A673 (cell line): ENCODE data around the gene KAZN. TPM values are rescaled to one million over a fixed set of nuclear protein-coding genes. Genes with fewer than 3 reads are reported as not detected.
A peak's percentile ranks its signal among the peaks of the same experiment; 100 is the strongest.

ENCODE experiments used
- BruUV-seq: library from RNA; stranded (reverse); fragments of 400-500 nt; replicated peaks from 2 replicates; lab custom pipeline; 2021; lab: Mats Ljungman, UMichigan
- CTCF ChIA-PET: fragments of 300-600 bp; sonication (Branson Sonifier 250); formaldehyde crosslinking; loops from one replicate; lab custom pipeline; 2022; ENCODE audit warnings: antibody characterized with exemption; lab: Charles Lee
- POLR2A ChIA-PET: fragments of 300-600 bp; sonication (Branson Sonifier 250); formaldehyde crosslinking; loops from one replicate; lab custom pipeline; 2022; ENCODE audit warnings: antibody characterized with exemption; ENCODE audit not compliant: low non-redundant PET; lab: Charles Lee
- DNase-seq: peaks from one replicate; pipeline ENCODE4 v3.0.0-alpha.2; 2015; ENCODE audit warnings: low spot score
- H3K27ac ChIP-seq: fragments of 200-600 bp; sonication (generic); 2 replicates; pipeline ENCODE4 v1.5.1; 2016; ENCODE audit warnings: mixed run types, low read depth, mild to moderate bottlenecking, mixed read lengths, antibody characterized with exemption, low read length; ENCODE audit not compliant: poor library complexity, severe bottlenecking
- H3K27me3 ChIP-seq: fragments of 200-600 bp; sonication (generic); replicated peaks from 2 replicates; pipeline ENCODE4 v1.6.1; 2017; ENCODE audit warnings: mixed run types, low read depth, mild to moderate bottlenecking, mixed read lengths, antibody characterized with exemption, low read length; ENCODE audit not compliant: insufficient read depth, poor library complexity
- H3K36me3 ChIP-seq: fragments of 200-600 bp; sonication (generic); 2 replicates; pipeline ENCODE4 v1.6.1; 2016; ENCODE audit warnings: mixed run types, mild to moderate bottlenecking, mixed read lengths, antibody characterized with exemption, low read length; ENCODE audit not compliant: insufficient read depth, poor library complexity, severe bottlenecking
- H3K4me1 ChIP-seq: fragments of 200-600 bp; sonication (generic); 2 replicates; pipeline ENCODE4 v1.6.1; 2017; ENCODE audit warnings: mixed run types, mild to moderate bottlenecking, mixed read lengths, antibody characterized with exemption, low read length; ENCODE audit not compliant: insufficient read depth, poor library complexity, severe bottlenecking
- H3K4me3 ChIP-seq: fragments of 200-600 bp; sonication (generic); 2 replicates; pipeline ENCODE4 v1.5.1; 2016; ENCODE audit warnings: low read depth, mixed run types, mild to moderate bottlenecking, mixed read lengths, low read length; ENCODE audit not compliant: poor library complexity, severe bottlenecking
- H3K9me3 ChIP-seq: fragments of 200-600 bp; sonication (generic); 2 replicates; pipeline ENCODE4 v1.6.1; 2016; ENCODE audit warnings: mixed run types, low read depth, mild to moderate bottlenecking, mixed read lengths, antibody characterized with exemption, low read length; ENCODE audit not compliant: poor library complexity, severe bottlenecking
- EZH2 ChIP-seq: fragments of 200-600 bp; sonication (generic); IDR thresholded peaks from 2 replicates; pipeline ENCODE4 v1.6.1; 2017; ENCODE audit warnings: borderline replicate concordance, low read depth, mild to moderate bottlenecking, mixed read lengths, antibody characterized with exemption, low read length; ENCODE audit not compliant: poor library complexity, severe bottlenecking
- intact Hi-C: fragments of 100-400 bp; cut with micrococcal nuclease; formaldehyde crosslinking; loops from one replicate; pipeline ENCODE4 v1.10.0; 2022; ENCODE audit not compliant: unreplicated experiment
- total RNA-seq: library from RNA; stranded (reverse); gene quantifications from 2 replicates; pipeline ENCODE4 v1.2.3, GENCODE V29; 2021
- TF ChIP-seq, protein P1 (sequence below): fragments of 300-800, 200-600 bp; sonication (generic); conservative IDR thresholded peaks from 2 replicates; pipeline ENCODE4 v1.5.1; 2017; ENCODE audit warnings: low read depth, mild to moderate bottlenecking, antibody characterized with exemption, low read length, moderate library complexity, mixed read lengths

Gene KAZN
- total RNA-seq, 1 experiment from 2014 or later: 8.0 TPM

DNA sequence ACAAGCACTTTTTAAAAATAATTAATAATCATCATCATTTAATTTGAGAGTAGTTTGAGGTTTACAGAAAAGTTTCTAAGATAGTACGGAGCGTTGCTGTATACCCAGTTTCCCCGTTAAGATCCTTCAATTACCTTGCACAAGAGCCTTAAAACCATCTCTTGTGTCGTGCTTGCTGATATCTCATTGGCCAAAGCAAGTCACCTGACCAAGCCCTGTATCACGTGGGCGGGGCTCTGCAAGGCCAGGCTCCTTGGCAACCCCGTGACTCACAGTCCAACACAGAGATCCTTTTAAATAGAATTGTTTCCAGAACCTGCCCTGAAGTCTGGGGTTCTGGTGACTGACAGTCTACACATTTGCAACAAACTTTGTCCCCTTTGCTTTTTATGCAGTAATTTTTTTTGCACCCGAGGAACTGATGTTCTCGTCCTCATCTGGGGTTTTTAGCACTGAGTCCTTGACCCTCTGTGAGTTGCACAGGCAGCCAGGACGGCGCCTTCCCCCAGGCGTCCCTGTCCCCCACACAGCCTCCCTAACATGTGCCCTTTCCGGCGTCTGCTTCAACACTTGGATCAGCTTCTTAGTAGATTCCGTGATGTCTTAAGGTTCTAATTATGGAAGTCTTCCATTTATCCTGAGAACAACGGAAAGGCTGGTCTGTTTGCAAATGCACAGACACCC is 371.8 kb downstream of the KAZN start:
- H3K36me3 ChIP-seq: no peaks in the 10 kb centered on the region
- H3K4me3 ChIP-seq: no peak overlapping the region
- BruUV-seq: no TSS peak
- H3K4me1 ChIP-seq: no peaks in the 10 kb centered on the region
- no peaks in the 10 kb centered on the region for H3K9me3 ChIP-seq
- ChIA-PET POLR2A (no interaction called here), CTCF (no interaction called here)
- intact Hi-C loops: no loop called here
- DNase-seq: peak; percentile 65
- no peak overlapping the region for H3K27ac ChIP-seq
- H3K27me3 ChIP-seq: no peaks in the 10 kb centered on the region
- TF ChIP-seq, protein P1, sequence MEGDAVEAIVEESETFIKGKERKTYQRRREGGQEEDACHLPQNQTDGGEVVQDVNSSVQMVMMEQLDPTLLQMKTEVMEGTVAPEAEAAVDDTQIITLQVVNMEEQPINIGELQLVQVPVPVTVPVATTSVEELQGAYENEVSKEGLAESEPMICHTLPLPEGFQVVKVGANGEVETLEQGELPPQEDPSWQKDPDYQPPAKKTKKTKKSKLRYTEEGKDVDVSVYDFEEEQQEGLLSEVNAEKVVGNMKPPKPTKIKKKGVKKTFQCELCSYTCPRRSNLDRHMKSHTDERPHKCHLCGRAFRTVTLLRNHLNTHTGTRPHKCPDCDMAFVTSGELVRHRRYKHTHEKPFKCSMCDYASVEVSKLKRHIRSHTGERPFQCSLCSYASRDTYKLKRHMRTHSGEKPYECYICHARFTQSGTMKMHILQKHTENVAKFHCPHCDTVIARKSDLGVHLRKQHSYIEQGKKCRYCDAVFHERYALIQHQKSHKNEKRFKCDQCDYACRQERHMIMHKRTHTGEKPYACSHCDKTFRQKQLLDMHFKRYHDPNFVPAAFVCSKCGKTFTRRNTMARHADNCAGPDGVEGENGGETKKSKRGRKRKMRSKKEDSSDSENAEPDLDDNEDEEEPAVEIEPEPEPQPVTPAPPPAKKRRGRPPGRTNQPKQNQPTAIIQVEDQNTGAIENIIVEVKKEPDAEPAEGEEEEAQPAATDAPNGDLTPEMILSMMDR: no peak
- TF ChIP-seq EZH2: no peak

DNA sequence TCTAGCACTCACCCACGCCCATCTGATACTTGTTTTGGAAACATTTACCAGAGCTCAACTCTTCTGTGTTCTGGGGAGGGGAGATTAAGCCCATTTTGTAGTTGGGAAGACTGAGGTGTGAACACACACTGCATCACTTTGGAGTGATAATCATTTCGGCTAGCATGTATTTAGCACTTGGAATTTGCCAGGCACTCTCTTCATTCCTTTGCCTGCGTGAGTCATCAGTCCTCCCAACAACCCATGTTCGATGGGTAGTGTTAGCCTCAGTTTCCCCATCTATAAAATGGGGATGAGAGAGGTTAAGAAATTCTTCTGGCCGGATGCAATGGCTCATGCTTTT is 372.3 kb downstream of the KAZN start:
- ChIA-PET CTCF (no interaction called here), POLR2A (no interaction called here)
- intact Hi-C loops: no loop called here
- Histone ChIP-seq H3K4me3 (no peak overlapping the region), H3K27me3 (no peaks in the 10 kb centered on the region), H3K36me3 (no peaks in the 10 kb centered on the region), H3K4me1 (no peaks in the 10 kb centered on the region), H3K27ac (no peak overlapping the region), H3K9me3 (no peaks in the 10 kb centered on the region)
- no peak for TF ChIP-seq EZH2
- TF ChIP-seq, protein P1: no peak
- no peak for DNase-seq
- BruUV-seq: no TSS peak

DNA sequence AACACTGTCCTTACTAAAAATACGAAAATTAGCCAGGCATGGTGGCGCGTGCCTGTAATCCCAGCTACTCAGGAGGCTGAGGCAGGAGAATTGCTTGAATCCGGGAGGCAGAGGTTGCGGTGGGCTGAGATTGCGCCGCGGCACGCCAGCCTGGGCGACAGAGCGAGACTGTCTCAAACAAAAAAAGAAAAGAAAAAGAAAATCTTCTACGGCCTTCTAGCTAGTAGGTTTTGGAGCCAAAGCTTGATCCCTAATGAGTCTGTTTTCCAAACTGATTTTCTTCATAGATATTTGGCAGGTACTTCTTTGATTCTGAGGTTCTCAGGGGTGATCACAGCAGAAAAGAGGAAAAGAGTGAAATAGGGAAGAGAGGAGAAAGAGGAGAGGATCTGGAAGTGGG is 372.7 kb downstream of the KAZN start:
- BruUV-seq: no TSS peak
- no peak overlapping the region for H3K4me3 ChIP-seq
- CTCF ChIA-PET: no interaction called here
- TF ChIP-seq, protein P1: no peak
- no peak for TF ChIP-seq EZH2
- no peaks in the 10 kb centered on the region for H3K4me1 ChIP-seq
- POLR2A ChIA-PET: no interaction called here
- no peak overlapping the region for H3K27ac ChIP-seq
- no peak for DNase-seq
- intact Hi-C loops: no loop called here
- no peaks in the 10 kb centered on the region for H3K36me3 ChIP-seq
- H3K9me3 ChIP-seq: no peaks in the 10 kb centered on the region
- no peaks in the 10 kb centered on the region for H3K27me3 ChIP-seq
